Measurements from ENCODE around the gene SYK. TPM values are rescaled to one million over a fixed set of nuclear protein-coding genes. Genes with fewer than 3 reads are reported as not detected.
"Not testable (repeated sequence)": the region's sequence is repeated elsewhere in the genome, so short reads cannot be mapped to it uniquely, and the experiment has no call there.

SYK gene
- total and polyA plus RNA-seq, 4 donors: 2.1 to 31.5 (median 13.3) TPM

GRCh38 chr9:90881648-90882047, 80.0 kb downstream of the SYK start:
- no peak for ATAC-seq (ENCODE audit: low FRiP score)
- Histone ChIP-seq H3K36me3 (ENCODE audit: control insufficient read depth in 1 of 2, insufficient read depth in 2 of 2, low read length in 1 of 2) (no peaks in the 10 kb centered on the region), H3K27me3 (ENCODE audit: control insufficient read depth in 1 of 2, insufficient read depth in 2 of 2, low read length in 1 of 2) (no peaks in the 10 kb centered on the region), H3K4me1 (ENCODE audit: control insufficient read depth in 1 of 2, insufficient read depth in 2 of 2, low read length in 2 of 2) (no peaks in the 10 kb centered on the region), H3K9me3 (ENCODE audit: control insufficient read depth, low read length) (no peaks in the 10 kb centered on the region), H3K27ac (ENCODE audit: low read depth in 1 of 2, low read length in 2 of 2) (no peak overlapping the region), H3K4me3 (ENCODE audit: low read length in 2 of 2) (no peak overlapping the region)
- no peak for DNase-seq
- intact Hi-C loops (cut with DNase I): no loop called here
- 50 to 67% methylated on average over 9 of the region's 9 CpGs for WGBS, 2 donors

- H3K36me3 ChIP-seq (ENCODE audit: control insufficient read depth in 1 of 2, insufficient read depth in 2 of 2, low read length in 1 of 2): no peaks in the 10 kb centered on the region
- no peak overlapping the region for H3K27ac ChIP-seq (ENCODE audit: low read depth in 1 of 2, low read length in 2 of 2)
- intact Hi-C loops (cut with DNase I): no loop called here
- WGBS, 2 donors: 91 to 95% methylated on average over 4 of the region's 4 CpGs
- H3K9me3 ChIP-seq (ENCODE audit: control insufficient read depth, low read length): no peaks in the 10 kb centered on the region
- H3K27me3 ChIP-seq (ENCODE audit: control insufficient read depth in 1 of 2, insufficient read depth in 2 of 2, low read length in 1 of 2): no peaks in the 10 kb centered on the region
- ATAC-seq (ENCODE audit: low FRiP score) (no peak), DNase-seq (no peak)
- H3K4me3 ChIP-seq (ENCODE audit: low read length in 2 of 2): no peak overlapping the region
- H3K4me1 ChIP-seq (ENCODE audit: control insufficient read depth in 1 of 2, insufficient read depth in 2 of 2, low read length in 2 of 2): no peaks in the 10 kb centered on the region
Measured at GRCh38 chr9:90882991-90883600, 81.5 kb downstream of the SYK start.

- no peak for ATAC-seq (ENCODE audit: low FRiP score)
- WGBS, 2 donors: 68 to 97% methylated on average over 2 of the region's 2 CpGs
Measured at GRCh38 chr9:90883661-90884060, 82.0 kb downstream of the SYK start.

GRCh38 chr9:90884178-90884577, 82.6 kb downstream of the SYK start:
- Histone ChIP-seq H3K36me3 (ENCODE audit: control insufficient read depth in 1 of 2, insufficient read depth in 2 of 2, low read length in 1 of 2) (no peaks in the 10 kb centered on the region), H3K27me3 (ENCODE audit: control insufficient read depth in 1 of 2, insufficient read depth in 2 of 2, low read length in 1 of 2) (no peaks in the 10 kb centered on the region), H3K4me1 (ENCODE audit: control insufficient read depth in 1 of 2, insufficient read depth in 2 of 2, low read length in 2 of 2) (no peaks in the 10 kb centered on the region), H3K27ac (ENCODE audit: low read depth in 1 of 2, low read length in 2 of 2) (no peak overlapping the region), H3K9me3 (ENCODE audit: control insufficient read depth, low read length) (no peaks in the 10 kb centered on the region), H3K4me3 (ENCODE audit: low read length in 2 of 2) (no peak overlapping the region)
- no peak for DNase-seq
- ATAC-seq (ENCODE audit: low FRiP score): no peak
- WGBS, 2 donors: 73 to 78% methylated on average over 8 of the region's 8 CpGs
- intact Hi-C loops (cut with DNase I): no loop called here

More at GRCh38 chr9:90883661-90884060, 82.0 kb downstream of the SYK start:
- H3K36me3 ChIP-seq (ENCODE audit: control insufficient read depth in 1 of 2, insufficient read depth in 2 of 2, low read length in 1 of 2): no peaks in the 10 kb centered on the region
- intact Hi-C loops (cut with DNase I): no loop called here
- H3K9me3 ChIP-seq (ENCODE audit: control insufficient read depth, low read length): no peaks in the 10 kb centered on the region
- H3K4me1 ChIP-seq (ENCODE audit: control insufficient read depth in 1 of 2, insufficient read depth in 2 of 2, low read length in 2 of 2): no peaks in the 10 kb centered on the region
- no peak overlapping the region for H3K4me3 ChIP-seq (ENCODE audit: low read length in 2 of 2)
- no peak for DNase-seq
- no peaks in the 10 kb centered on the region for H3K27me3 ChIP-seq (ENCODE audit: control insufficient read depth in 1 of 2, insufficient read depth in 2 of 2, low read length in 1 of 2)
- no peak overlapping the region for H3K27ac ChIP-seq (ENCODE audit: low read depth in 1 of 2, low read length in 2 of 2)

- DNase-seq; H3K4me3 ChIP-seq (ENCODE audit: low read length in 2 of 2); H3K4me1 ChIP-seq (ENCODE audit: control insufficient read depth in 1 of 2, insufficient read depth in 2 of 2, low read length in 2 of 2); intact Hi-C loops (cut with DNase I); ATAC-seq (ENCODE audit: low FRiP score); H3K36me3 ChIP-seq (ENCODE audit: control insufficient read depth in 1 of 2, insufficient read depth in 2 of 2, low read length in 1 of 2); H3K27me3 ChIP-seq (ENCODE audit: control insufficient read depth in 1 of 2, insufficient read depth in 2 of 2, low read length in 1 of 2); H3K9me3 ChIP-seq (ENCODE audit: control insufficient read depth, low read length); H3K27ac ChIP-seq (ENCODE audit: low read depth in 1 of 2, low read length in 2 of 2): not testable (repeated sequence)
Measured at GRCh38 chr9:90886868-90887267, 85.2 kb downstream of the SYK start.

GRCh38 chr9:90888941-90889340, 87.3 kb downstream of the SYK start:
- Histone ChIP-seq H3K27ac (ENCODE audit: low read depth in 1 of 2, low read length in 2 of 2) (no peak overlapping the region), H3K27me3 (ENCODE audit: control insufficient read depth in 1 of 2, insufficient read depth in 2 of 2, low read length in 1 of 2) (no peaks in the 10 kb centered on the region), H3K36me3 (ENCODE audit: control insufficient read depth in 1 of 2, insufficient read depth in 2 of 2, low read length in 1 of 2) (no peaks in the 10 kb centered on the region), H3K4me1 (ENCODE audit: control insufficient read depth in 1 of 2, insufficient read depth in 2 of 2, low read length in 2 of 2) (no peaks in the 10 kb centered on the region), H3K4me3 (ENCODE audit: low read length in 2 of 2) (no peak overlapping the region), H3K9me3 (ENCODE audit: control insufficient read depth, low read length) (no peaks in the 10 kb centered on the region)
- DNase-seq (no peak), ATAC-seq (ENCODE audit: low FRiP score) (no peak)
- intact Hi-C loops (cut with DNase I): no loop called here
- 84 to 88% methylated on average over 8 of the region's 8 CpGs for whole genome bisulfite sequencing, 2 donors

- Histone ChIP-seq H3K27ac (ENCODE audit: low read depth in 1 of 2, low read length in 2 of 2) (no peak overlapping the region), H3K4me3 (ENCODE audit: low read length in 2 of 2) (no peak overlapping the region), H3K36me3 (ENCODE audit: control insufficient read depth in 1 of 2, insufficient read depth in 2 of 2, low read length in 1 of 2) (no peaks in the 10 kb centered on the region), H3K9me3 (ENCODE audit: control insufficient read depth, low read length) (no peaks in the 10 kb centered on the region), H3K4me1 (ENCODE audit: control insufficient read depth in 1 of 2, insufficient read depth in 2 of 2, low read length in 2 of 2) (no peaks in the 10 kb centered on the region), H3K27me3 (ENCODE audit: control insufficient read depth in 1 of 2, insufficient read depth in 2 of 2, low read length in 1 of 2) (no peaks in the 10 kb centered on the region)
- intact Hi-C loops (cut with DNase I): no loop called here
- ATAC-seq (ENCODE audit: low FRiP score): no peak
- WGBS, 2 donors: 49 to 51% methylated on average over 10 of the region's 10 CpGs
- no peak for DNase-seq
Measured at GRCh38 chr9:90890146-90890810, 88.7 kb downstream of the SYK start.

GRCh38 chr9:90891308-90892040, 89.9 kb downstream of the SYK start:
- WGBS, 2 donors: 80 to 82% methylated on average over 8 of the region's 8 CpGs
- ATAC-seq (ENCODE audit: low FRiP score) (no peak), DNase-seq (no peak)
- Histone ChIP-seq H3K4me1 (ENCODE audit: control insufficient read depth in 1 of 2, insufficient read depth in 2 of 2, low read length in 2 of 2) (no peaks in the 10 kb centered on the region), H3K27me3 (ENCODE audit: control insufficient read depth in 1 of 2, insufficient read depth in 2 of 2, low read length in 1 of 2) (no peaks in the 10 kb centered on the region), H3K4me3 (ENCODE audit: low read length in 2 of 2) (no peak overlapping the region), H3K36me3 (ENCODE audit: control insufficient read depth in 1 of 2, insufficient read depth in 2 of 2, low read length in 1 of 2) (no peaks in the 10 kb centered on the region), H3K9me3 (ENCODE audit: control insufficient read depth, low read length) (no peaks in the 10 kb centered on the region), H3K27ac (ENCODE audit: low read depth in 1 of 2, low read length in 2 of 2) (no peak overlapping the region)
- intact Hi-C loops (cut with DNase I): no loop called here

- H3K4me1 ChIP-seq (ENCODE audit: control insufficient read depth in 1 of 2, insufficient read depth in 2 of 2, low read length in 2 of 2): no peaks in the 10 kb centered on the region
- no peak overlapping the region for H3K27ac ChIP-seq (ENCODE audit: low read depth in 1 of 2, low read length in 2 of 2)
- WGBS, 2 donors: 60 to 61% methylated on average over 6 of the region's 6 CpGs
- no peak overlapping the region for H3K4me3 ChIP-seq (ENCODE audit: low read length in 2 of 2)
- no peaks in the 10 kb centered on the region for H3K9me3 ChIP-seq (ENCODE audit: control insufficient read depth, low read length)
- no peaks in the 10 kb centered on the region for H3K27me3 ChIP-seq (ENCODE audit: control insufficient read depth in 1 of 2, insufficient read depth in 2 of 2, low read length in 1 of 2)
- H3K36me3 ChIP-seq (ENCODE audit: control insufficient read depth in 1 of 2, insufficient read depth in 2 of 2, low read length in 1 of 2): no peaks in the 10 kb centered on the region
- DNase-seq (no peak), ATAC-seq (ENCODE audit: low FRiP score) (no peak)
- intact Hi-C loops (cut with DNase I): no loop called here
Measured at GRCh38 chr9:90892918-90893317, 91.3 kb downstream of the SYK start.
